HepG2 (cell line): ENCODE results near the gene ARL14EPL.

Experiments
- CHD2 ChIP-seq: IDR thresholded peaks from 2 replicates; pipeline ENCODE4 v1.6.1; 2011; ENCODE audit warnings: low read depth, low read length, improper control_type of control experiment
- HCFC1 ChIP-seq: fragments of 150-350 bp; IDR thresholded peaks from 2 replicates; pipeline ENCODE4 v1.6.1; 2014; ENCODE audit warnings: low read depth, low read length
- POLR2A ChIP-seq, 2 experiments: IDR thresholded peaks; 2 replicates each; pipeline ENCODE4 v1.6.1; 2011; ENCODE audit warnings: low read depth in 2 of 2, low read length in 2 of 2, mild to moderate bottlenecking in 1 of 2, moderate library complexity in 1 of 2; ENCODE audit not compliant: insufficient read depth in 1 of 2
- RFX5 ChIP-seq: IDR thresholded peaks from 2 replicates; pipeline ENCODE4 v1.6.1; 2011; ENCODE audit warnings: low read depth, low read length, improper control_type of control experiment
- ZNF562 ChIP-seq: sonication (generic); formaldehyde crosslinking; IDR thresholded peaks from 2 replicates; pipeline ENCODE4 v1.8.0; 2022; ENCODE audit warnings: missing genetic modification reagents, borderline replicate concordance
- ZNF652 ChIP-seq: IDR thresholded peaks from 2 replicates; pipeline ENCODE4 v1.6.1; 2016; ENCODE audit warnings: low read depth, borderline replicate concordance
- TF ChIP-seq, protein P1 (sequence below): sonication (generic); formaldehyde crosslinking; IDR thresholded peaks from 2 replicates; pipeline ENCODE4 v1.4.0; 2020; ENCODE audit warnings: mild to moderate bottlenecking, missing genetic modification reagents, borderline replicate concordance
- TF ChIP-seq, protein P2 (sequence below): sonication (generic); formaldehyde crosslinking; IDR thresholded peaks from 2 replicates; pipeline ENCODE4 v1.4.0; 2020; ENCODE audit warnings: missing genetic modification reagents

DNA sequence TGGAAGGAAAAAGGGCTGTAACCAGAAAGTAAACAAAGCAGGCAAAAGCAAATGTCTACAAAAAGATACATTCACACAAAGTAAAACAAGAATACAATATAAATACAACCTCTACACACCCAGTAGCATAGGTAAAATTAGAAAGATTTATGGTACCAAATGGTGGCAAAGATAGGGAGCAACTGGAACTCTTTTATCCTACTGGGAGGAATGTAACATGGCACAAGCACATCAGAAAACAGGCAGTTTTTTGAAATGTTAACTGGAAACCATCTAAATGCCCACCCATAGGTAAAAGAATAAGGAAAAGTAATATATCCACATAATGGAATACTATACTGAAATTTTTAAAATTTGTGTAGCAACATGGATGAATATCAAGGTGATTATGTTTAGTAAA, 8.7 kb upstream of the ARL14EPL start:
- TF ChIP-seq POLR2A (IDR thresholded peaks at IDR 0.05; ENCODE audit: insufficient read depth in 1 of 2, low read depth in 2 of 2, low read length in 2 of 2), result no peak
- TF ChIP-seq HCFC1, result no peak
- no peak for TF ChIP-seq RFX5
- TF ChIP-seq CHD2, result no peak
- TF ChIP-seq ZNF562 (CRISPR knock-in tag), result no peak
- TF ChIP-seq, protein P1, sequence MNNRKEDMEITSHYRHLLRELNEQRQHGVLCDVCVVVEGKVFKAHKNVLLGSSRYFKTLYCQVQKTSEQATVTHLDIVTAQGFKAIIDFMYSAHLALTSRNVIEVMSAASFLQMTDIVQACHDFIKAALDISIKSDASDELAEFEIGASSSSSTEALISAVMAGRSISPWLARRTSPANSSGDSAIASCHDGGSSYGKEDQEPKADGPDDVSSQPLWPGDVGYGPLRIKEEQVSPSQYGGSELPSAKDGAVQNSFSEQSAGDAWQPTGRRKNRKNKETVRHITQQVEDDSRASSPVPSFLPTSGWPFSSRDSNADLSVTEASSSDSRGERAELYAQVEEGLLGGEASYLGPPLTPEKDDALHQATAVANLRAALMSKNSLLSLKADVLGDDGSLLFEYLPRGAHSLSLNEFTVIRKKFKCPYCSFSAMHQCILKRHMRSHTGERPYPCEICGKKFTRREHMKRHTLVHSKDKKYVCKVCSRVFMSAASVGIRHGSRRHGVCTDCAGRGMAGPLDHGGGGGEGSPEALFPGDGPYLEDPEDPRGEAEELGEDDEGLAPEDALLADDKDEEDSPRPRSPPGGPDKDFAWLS (CRISPR knock-in tag), result no peak
- TF ChIP-seq, protein P2, sequence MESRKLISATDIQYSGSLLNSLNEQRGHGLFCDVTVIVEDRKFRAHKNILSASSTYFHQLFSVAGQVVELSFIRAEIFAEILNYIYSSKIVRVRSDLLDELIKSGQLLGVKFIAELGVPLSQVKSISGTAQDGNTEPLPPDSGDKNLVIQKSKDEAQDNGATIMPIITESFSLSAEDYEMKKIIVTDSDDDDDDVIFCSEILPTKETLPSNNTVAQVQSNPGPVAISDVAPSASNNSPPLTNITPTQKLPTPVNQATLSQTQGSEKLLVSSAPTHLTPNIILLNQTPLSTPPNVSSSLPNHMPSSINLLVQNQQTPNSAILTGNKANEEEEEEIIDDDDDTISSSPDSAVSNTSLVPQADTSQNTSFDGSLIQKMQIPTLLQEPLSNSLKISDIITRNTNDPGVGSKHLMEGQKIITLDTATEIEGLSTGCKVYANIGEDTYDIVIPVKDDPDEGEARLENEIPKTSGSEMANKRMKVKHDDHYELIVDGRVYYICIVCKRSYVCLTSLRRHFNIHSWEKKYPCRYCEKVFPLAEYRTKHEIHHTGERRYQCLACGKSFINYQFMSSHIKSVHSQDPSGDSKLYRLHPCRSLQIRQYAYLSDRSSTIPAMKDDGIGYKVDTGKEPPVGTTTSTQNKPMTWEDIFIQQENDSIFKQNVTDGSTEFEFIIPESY (CRISPR knock-in tag), result no peak
- no peak for TF ChIP-seq ZNF652 (CRISPR knock-in tag)
